Measurements from ENCODE around the gene GALP.
"Not testable (repeated sequence)": the region's sequence is repeated elsewhere in the genome, so short reads cannot be mapped to it uniquely, and the experiment has no call there.

GALP gene

GRCh38 chr19:56193981-56194640 lies 18.3 kb downstream of the GALP start:
- DNase-seq, result no peak

GRCh38 chr19:56197646-56198045 lies 21.8 kb downstream of the GALP start, which contains the start of gene ZSCAN5B:
TSS of gene ZSCAN5B (minus strand) at chr19:56197783. CDS start at chr19:56193052, 4,731 bp downstream.
- DNase-seq, result not testable (repeated sequence)

- DNase-seq, result no peak
Observed at GRCh38 chr19:56199687-56200086, 23.9 kb downstream of the GALP start.

- no peak for DNase-seq
Observed at GRCh38 chr19:56201973-56202372, 26.2 kb downstream of the GALP start, which contains the start of gene ZSCAN5C. TSS of gene ZSCAN5C (plus strand) at chr19:56202273. CDS start at chr19:56205914, 3,641 bp downstream.

GRCh38 chr19:56207581-56207980 lies 31.8 kb downstream of the GALP start:
- DNase-seq, result not testable (repeated sequence)

GRCh38 chr19:56209091-56209490 lies 33.3 kb downstream of the GALP start:
- no peak for DNase-seq

GRCh38 chr19:56210036-56210435 lies 34.2 kb downstream of the GALP start:
- DNase-seq, result not testable (repeated sequence)

GRCh38 chr19:56211718-56212117 lies 35.9 kb downstream of the GALP start:
- DNase-seq, result no peak

GRCh38 chr19:56217039-56217949 lies 41.5 kb downstream of the GALP start:
- DNase-seq, result no peak

GRCh38 chr19:56218961-56219360 lies 43.2 kb downstream of the GALP start:
- DNase-seq, result no peak

GRCh38 chr19:56221442-56221841 lies 45.6 kb downstream of the GALP start:
- DNase-seq, result not testable (repeated sequence)

GRCh38 chr19:56221851-56222250 lies 46.0 kb downstream of the GALP start:
- no peak for DNase-seq

- no peak for DNase-seq
Observed at GRCh38 chr19:56222901-56223300, 47.1 kb downstream of the GALP start.

- no peak for DNase-seq
Observed at GRCh38 chr19:56223481-56223880, 47.7 kb downstream of the GALP start.
